Aorta (tissue), 5 donors: Measurements from ENCODE around the gene RNF121. TPM values are rescaled to one million over a fixed set of nuclear protein-coding genes. Genes with fewer than 3 reads are reported as not detected.

Experiments
- ATAC-seq: fragments of 200-7000 bp; cut with Tn5 transposase; one replicate; pipeline ENCODE4 v1.9.1; 2022; ENCODE audit warnings: moderate library complexity; ENCODE audit not compliant: low FRiP score
- DNase-seq, 2 donors: peaks; one replicate each; pipeline ENCODE4 v3.0.0-alpha.2; 2020
- H3K27ac ChIP-seq, 2 donors: one replicate each; pipeline ENCODE4 v1.5.1; 2013; ENCODE audit warnings: low read length in 2 of 2, mild to moderate bottlenecking in 2 of 2, moderate library complexity in 2 of 2, control low read depth in 1 of 2, inconsistent platforms in 1 of 2, low read depth in 1 of 2
- H3K27me3 ChIP-seq, 2 donors: one replicate each; pipeline ENCODE4 v1.6.1; 2013; ENCODE audit warnings: control low read depth in 1 of 2, low read length in 1 of 2, mild to moderate bottlenecking in 1 of 2, moderate library complexity in 1 of 2; ENCODE audit not compliant: insufficient read depth in 2 of 2, control insufficient read depth in 1 of 2
- H3K36me3 ChIP-seq, 2 donors: one replicate each; pipeline ENCODE4 v1.6.1; 2013; ENCODE audit warnings: control low read depth in 1 of 2, low read length in 1 of 2, mild to moderate bottlenecking in 1 of 2; ENCODE audit not compliant: insufficient read depth in 2 of 2, control insufficient read depth in 1 of 2
- H3K4me1 ChIP-seq, 2 donors: one replicate each; pipeline ENCODE4 v1.6.1; 2013; ENCODE audit warnings: low read length in 2 of 2, control low read depth in 1 of 2, mild to moderate bottlenecking in 1 of 2, moderate library complexity in 1 of 2; ENCODE audit not compliant: insufficient read depth in 2 of 2, control insufficient read depth in 1 of 2
- H3K4me3 ChIP-seq, 2 donors: one replicate each; pipeline ENCODE4 v1.5.1; 2013; ENCODE audit warnings: low read length in 2 of 2, control low read depth in 1 of 2, mild to moderate bottlenecking in 1 of 2
- H3K9me3 ChIP-seq: one replicate; pipeline ENCODE4 v1.6.1; 2013; ENCODE audit warnings: mild to moderate bottlenecking, low read length; ENCODE audit not compliant: control insufficient read depth
- WGBS, 2 donors: extraction: QIAGEN DNeasy Blood & Tissue Kit; methylation state at CpG; one replicate each; pipeline ENCODE4 v1.1.7; 2013; 5-methylcytosine and 5-hydroxymethylcytosine counted together
- intact Hi-C, 2 donors: fragments of 100-400 bp; cut with DNase I; formaldehyde crosslinking; loops; one replicate each; pipeline versions ENCODE4 v1.14.2 to v1.15.0; 2022
- polyA plus RNA-seq, 2 donors: library from polyadenylated mRNA; stranded (reverse); fragments of 200-250 nt; gene quantifications; one replicate each; pipeline ENCODE4 v1.2.3, GENCODE V29; 2013
- total RNA-seq, 2 donors: library from RNA; stranded (reverse); fragmentation: NEBNext Ultra II Directional; extraction: Animal tissue kit (Norgen Biotek cat#: 25700); gene quantifications; one replicate each; pipeline ENCODE4 v1.2.1, GENCODE V29; 2021
- donor health status: healthy with polysubstance abuse.
- donor health status: Bipolar disorder and iron deficiency.
- donor health status: DM: no; HTN: no; CAD: no.
- donor health status: DM: no; HTN: no; CAD: no.
- donor health status: DM: yes; HTN: yes; CAD: no.

The RNF121 gene
- total and polyA plus RNA-seq, 4 donors = 20.8 to 38.6 (median 30.6) TPM

DNA sequence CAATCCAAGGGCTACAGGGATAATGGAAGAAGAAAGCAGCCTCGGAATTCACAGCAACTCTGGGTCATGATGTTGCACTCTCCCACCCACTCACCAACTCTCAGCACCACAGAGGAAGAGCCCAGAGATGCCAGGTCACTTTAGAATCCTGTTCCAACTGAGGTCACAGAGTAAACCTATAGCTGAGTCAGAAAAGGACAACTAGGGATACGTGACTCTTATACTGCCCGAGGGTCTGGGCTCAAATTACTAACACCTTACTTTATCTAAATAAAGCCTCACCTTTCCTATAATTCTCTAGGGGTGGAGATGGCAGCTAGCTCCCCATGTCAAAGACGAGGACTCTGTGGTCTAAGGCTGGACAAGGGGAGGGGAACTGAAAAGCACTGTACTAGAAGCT lies 94.5 kb downstream of the RNF121 start:
- no peaks in the 10 kb centered on the region for H3K9me3 ChIP-seq
- intact Hi-C loops = no loop called here
- peaks cover 12 to 24% of the 10 kb centered on the region in 2 donors for H3K36me3 ChIP-seq
- no peaks in the 10 kb centered on the region for H3K27me3 ChIP-seq
- no peak for DNase-seq
- no peaks in the 10 kb centered on the region for H3K4me1 ChIP-seq
- ATAC-seq = no peak
- H3K4me3 ChIP-seq = no peak overlapping the region
- H3K27ac ChIP-seq = no peak overlapping the region
- 73 to 74% methylated on average over 4 of the region's 4 CpGs for WGBS, 2 donors

GRCh38 chr11:72024069-72024754 lies 95.4 kb downstream of the RNF121 start:
- intact Hi-C loops = loop anchor here in 1 of 2 donors (2.0 kb wide), 1 partner anchor 121 kb away; no protein-coding TSS in a partner anchor
- H3K36me3 ChIP-seq = peaks cover 18 to 22% of the 10 kb centered on the region in 2 donors
- WGBS, 2 donors = 33 to 39% methylated on average over 5 of the region's 5 CpGs
- DNase-seq (no peak), ATAC-seq (no peak)
- no peak overlapping the region for H3K27ac ChIP-seq
- H3K9me3 ChIP-seq = no peaks in the 10 kb centered on the region
- no peak overlapping the region for H3K4me3 ChIP-seq
- H3K27me3 ChIP-seq = no peaks in the 10 kb centered on the region
- H3K4me1 ChIP-seq = no peaks in the 10 kb centered on the region

DNA sequence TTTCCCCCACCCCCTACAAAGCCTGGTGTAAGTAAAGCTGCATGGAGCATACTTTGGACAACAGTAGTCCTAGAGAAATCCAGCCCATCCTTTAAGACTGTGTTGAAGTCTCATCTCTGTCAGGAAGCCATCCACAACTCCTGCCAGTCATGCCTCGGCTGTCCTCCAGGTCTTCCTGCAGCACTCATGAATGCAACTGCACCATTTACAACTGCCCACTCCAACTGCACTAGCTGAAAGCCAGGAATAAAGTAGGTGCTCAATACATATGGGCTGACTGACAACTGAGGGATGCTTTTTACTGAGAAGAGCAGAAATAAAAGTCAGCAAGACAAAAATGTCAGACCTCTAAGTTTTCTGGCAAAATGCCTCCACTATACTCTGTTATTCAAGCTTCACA lies 97.2 kb downstream of the RNF121 start:
- WGBS, 2 donors = 38 to 57% methylated on average over 1 of the region's 1 CpG
- H3K4me3 ChIP-seq = no peak overlapping the region
- intact Hi-C loops = no loop called here
- DNase-seq = no peak
- H3K9me3 ChIP-seq = no peaks in the 10 kb centered on the region
- ATAC-seq = no peak
- H3K4me1 ChIP-seq = no peaks in the 10 kb centered on the region
- H3K27ac ChIP-seq = no peak overlapping the region
- H3K36me3 ChIP-seq = peaks cover 14 to 18% of the 10 kb centered on the region in 2 donors
- no peaks in the 10 kb centered on the region for H3K27me3 ChIP-seq

DNA sequence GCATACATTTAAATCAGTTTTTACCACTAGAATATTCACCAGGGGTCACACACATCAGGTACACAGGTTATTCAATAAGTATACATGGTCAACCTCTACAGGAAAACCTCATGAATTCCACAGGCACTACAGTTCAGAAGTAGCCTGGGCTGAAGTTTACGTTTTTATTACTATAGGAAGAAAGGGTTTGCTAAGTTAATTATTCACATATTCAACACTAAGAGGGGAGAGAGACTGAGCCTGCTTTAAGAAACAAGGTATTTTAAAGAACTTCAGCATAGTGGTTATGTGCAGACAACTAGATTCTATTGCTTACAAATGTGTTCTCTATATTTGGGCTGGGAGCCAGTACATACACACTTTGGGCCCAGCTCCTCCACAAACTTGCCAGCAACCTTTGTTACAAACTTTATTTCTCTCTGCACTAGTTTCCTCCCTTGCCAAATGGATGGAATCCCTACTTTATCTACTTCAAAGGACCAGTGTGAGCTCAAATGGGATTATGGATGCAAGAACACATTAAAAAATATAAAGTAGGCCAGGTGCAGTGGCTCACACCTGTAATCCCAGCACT lies 101.7 kb downstream of the RNF121 start:
- H3K9me3 ChIP-seq = no peaks in the 10 kb centered on the region
- WGBS, 2 donors = 3 to 7% methylated on average over 1 of the region's 1 CpG
- DNase-seq (no peak), ATAC-seq (no peak)
- H3K27ac ChIP-seq = no peak overlapping the region
- H3K4me1 ChIP-seq = no peaks in the 10 kb centered on the region
- H3K36me3 ChIP-seq = peaks cover 10 to 17% of the 10 kb centered on the region in 2 donors
- intact Hi-C loops = no loop called here
- no peaks in the 10 kb centered on the region for H3K27me3 ChIP-seq
- H3K4me3 ChIP-seq = no peak overlapping the region

DNA sequence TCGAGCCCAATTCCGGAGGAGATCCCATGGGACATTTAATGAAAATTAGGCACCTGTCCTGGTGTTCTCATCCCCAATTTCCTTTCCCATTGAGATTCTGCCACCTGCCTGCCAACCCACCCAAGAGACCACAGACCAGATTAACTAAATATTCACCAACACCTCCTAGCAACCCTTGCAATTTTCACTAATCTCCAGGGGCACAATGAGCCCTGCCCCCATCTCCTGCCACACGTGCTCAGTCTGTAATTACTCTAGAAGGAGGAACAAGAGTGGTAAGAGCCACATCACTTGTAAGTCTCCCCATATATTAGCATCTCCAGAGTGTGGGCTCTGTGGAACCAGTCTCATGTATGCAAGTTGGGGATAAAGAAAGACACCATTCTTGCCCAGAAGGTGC lies 107.8 kb downstream of the RNF121 start:
- DNase-seq (no peak), ATAC-seq (no peak)
- intact Hi-C loops = no loop called here
- H3K27ac ChIP-seq = no peak overlapping the region
- H3K9me3 ChIP-seq = no peaks in the 10 kb centered on the region
- H3K4me3 ChIP-seq = no peak overlapping the region
- H3K36me3 ChIP-seq = peaks cover 1 to 3% of the 10 kb centered on the region in 2 donors
- WGBS, 2 donors = 46 to 51% methylated on average over 3 of the region's 3 CpGs
- H3K27me3 ChIP-seq = no peaks in the 10 kb centered on the region
- H3K4me1 ChIP-seq = peaks cover 12 to 13% of the 10 kb centered on the region in 2 donors

DNA sequence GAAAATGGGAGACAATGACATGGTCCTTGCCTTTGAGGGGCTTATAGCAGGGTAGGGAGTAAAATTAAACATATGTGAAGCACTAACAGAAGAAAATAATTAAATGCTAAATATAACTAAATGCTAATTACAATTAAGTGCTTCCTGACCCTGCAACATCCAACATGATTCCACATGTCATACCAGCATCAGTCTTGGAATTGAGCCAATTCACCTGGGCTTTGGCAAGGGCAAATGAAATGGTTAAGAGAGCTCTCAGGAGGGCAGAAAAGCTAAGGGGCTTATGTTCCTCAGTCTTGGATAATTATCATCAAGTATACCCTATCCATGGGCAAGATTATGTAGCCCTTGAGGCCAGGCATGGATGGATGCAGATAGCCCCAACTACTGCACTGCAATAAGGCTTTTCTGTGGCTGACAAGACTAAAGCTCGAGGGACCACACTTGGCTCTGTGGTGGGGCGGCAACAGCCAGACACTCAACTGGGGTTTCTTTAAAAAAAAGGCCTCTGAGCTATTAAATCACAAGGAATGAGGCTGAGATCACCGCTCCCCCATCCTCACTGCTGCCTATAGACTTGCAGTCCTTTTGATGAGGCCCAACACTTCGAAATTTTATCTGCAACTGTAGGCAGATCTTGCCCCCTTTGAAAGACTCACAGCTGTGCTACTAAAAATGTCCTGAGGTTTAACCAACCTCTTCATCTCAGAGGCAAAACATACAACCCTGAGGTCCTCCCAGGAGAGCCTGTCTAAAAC lies 108.9 kb downstream of the RNF121 start:
- Histone ChIP-seq H3K4me1 (peaks cover 12 to 13% of the 10 kb centered on the region in 2 donors), H3K36me3 (peaks cover 1 to 3% of the 10 kb centered on the region in 2 donors), H3K9me3 (no peaks in the 10 kb centered on the region), H3K4me3 (peak overlapping the region; percentile 30 to 56), H3K27me3 (no peaks in the 10 kb centered on the region), H3K27ac (peak overlapping the region in 1 of 2 donors; percentile 49)
- DNase-seq (peak in 1 of 2 donors; percentile 49), ATAC-seq (no peak)
- intact Hi-C loops = no loop called here
- WGBS, 2 donors = 14 to 16% methylated on average over 4 of the region's 4 CpGs

DNA sequence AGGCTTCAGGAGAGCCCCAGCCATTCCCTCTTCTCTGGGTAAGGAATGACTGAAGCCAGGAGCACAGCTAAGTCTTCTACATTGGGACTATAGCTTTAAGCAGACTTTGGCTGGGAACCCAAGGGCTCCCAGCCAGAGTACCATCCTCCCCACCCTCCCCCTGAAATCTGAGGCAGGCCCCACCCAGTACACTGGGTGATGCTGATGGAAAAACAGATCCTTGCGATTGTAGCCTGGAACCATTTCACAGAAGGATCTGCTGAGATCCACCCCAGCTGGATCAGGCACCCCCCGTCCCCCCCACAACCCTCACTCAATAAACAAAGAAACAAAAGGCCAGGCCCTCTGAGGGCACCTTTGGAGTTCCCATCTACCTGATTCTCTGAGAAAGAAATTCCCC lies 109.6 kb downstream of the RNF121 start:
- Histone ChIP-seq H3K27me3 (no peaks in the 10 kb centered on the region), H3K4me1 (peaks cover 12 to 13% of the 10 kb centered on the region in 2 donors), H3K4me3 (peak overlapping the region; percentile 30 to 56), H3K36me3 (peaks cover 1 to 3% of the 10 kb centered on the region in 2 donors), H3K9me3 (no peaks in the 10 kb centered on the region), H3K27ac (peak overlapping the region; percentile 79 to 91)
- intact Hi-C loops = no loop called here
- ATAC-seq (peak; percentile 69), DNase-seq (peak; percentile 73 to 78)
- WGBS, 2 donors = 3% methylated on average over 2 of the region's 2 CpGs

GRCh38 chr11:72039031-72039855 lies 110.4 kb downstream of the RNF121 start:
- H3K36me3 ChIP-seq = peaks cover 0 to 1% of the 10 kb centered on the region in 2 donors
- no peaks in the 10 kb centered on the region for H3K9me3 ChIP-seq
- peaks cover 12 to 13% of the 10 kb centered on the region in 2 donors for H3K4me1 ChIP-seq
- intact Hi-C loops = no loop called here
- no peaks in the 10 kb centered on the region for H3K27me3 ChIP-seq
- DNase-seq (no peak), ATAC-seq (no peak)
- peak overlapping the region; percentile 30 to 82 for H3K4me3 ChIP-seq
- peak overlapping the region; percentile 79 to 91 for H3K27ac ChIP-seq
- WGBS, 2 donors = 9 to 12% methylated on average over 5 of the region's 5 CpGs
